HEK293 (cell line): ENCODE results near the gene TRPV6.

Experiments used
- CTCF ChIP-seq: fragments of 450-650 bp; formaldehyde crosslinking; IDR thresholded peaks from 2 replicates; pipeline ENCODE4 v1.5.1; 2016; ENCODE audit warnings: missing biosample characterization, missing genetic modification characterization
- SALL2 ChIP-seq: fragments of 450-650 bp; formaldehyde crosslinking; IDR thresholded peaks from 2 replicates; pipeline ENCODE4 v1.5.0; 2017; ENCODE audit warnings: missing biosample characterization, mild to moderate bottlenecking, missing genetic modification characterization, borderline replicate concordance
- YY1 ChIP-seq: fragments of 450-650 bp; formaldehyde crosslinking; IDR thresholded peaks from 2 replicates; pipeline ENCODE4 v1.5.1; 2018; ENCODE audit warnings: missing biosample characterization, missing genetic modification characterization
- ZNF548 ChIP-seq: fragments of 450-650 bp; formaldehyde crosslinking; IDR thresholded peaks from 2 replicates; pipeline ENCODE4 v1.5.1; 2016; ENCODE audit warnings: missing biosample characterization, missing genetic modification characterization
- TF ChIP-seq, protein P1 (sequence below): fragments of 450-650 bp; formaldehyde crosslinking; IDR thresholded peaks from 2 replicates; pipeline ENCODE4 v1.5.1; 2016; ENCODE audit warnings: missing biosample characterization, missing genetic modification characterization

GRCh38 chr7:142859411-142859810 lies 26.1 kb downstream of the TRPV6 start:
- no peak for TF ChIP-seq CTCF (tag by site-specific recombination)
- TF ChIP-seq, protein P1, sequence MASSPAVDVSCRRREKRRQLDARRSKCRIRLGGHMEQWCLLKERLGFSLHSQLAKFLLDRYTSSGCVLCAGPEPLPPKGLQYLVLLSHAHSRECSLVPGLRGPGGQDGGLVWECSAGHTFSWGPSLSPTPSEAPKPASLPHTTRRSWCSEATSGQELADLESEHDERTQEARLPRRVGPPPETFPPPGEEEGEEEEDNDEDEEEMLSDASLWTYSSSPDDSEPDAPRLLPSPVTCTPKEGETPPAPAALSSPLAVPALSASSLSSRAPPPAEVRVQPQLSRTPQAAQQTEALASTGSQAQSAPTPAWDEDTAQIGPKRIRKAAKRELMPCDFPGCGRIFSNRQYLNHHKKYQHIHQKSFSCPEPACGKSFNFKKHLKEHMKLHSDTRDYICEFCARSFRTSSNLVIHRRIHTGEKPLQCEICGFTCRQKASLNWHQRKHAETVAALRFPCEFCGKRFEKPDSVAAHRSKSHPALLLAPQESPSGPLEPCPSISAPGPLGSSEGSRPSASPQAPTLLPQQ (tag by site-specific recombination): no peak
- no peak for TF ChIP-seq ZNF548 (tag by site-specific recombination)
- no peak for TF ChIP-seq SALL2 (tag by site-specific recombination)
- TF ChIP-seq YY1 (tag by site-specific recombination): no peak
